Epithelial cell of umbilical artery (primary cell): ENCODE data around the gene AKT1. TPM values are rescaled to one million over a fixed set of nuclear protein-coding genes. Genes with fewer than 3 reads are reported as not detected.

Experiments used
- total RNA-seq: library from RNA; depleted of rRNA; stranded (reverse); fragments of >200 nt; gene quantifications from 2 replicates; pipeline ENCODE4 v1.2.3, GENCODE V29; 2014

Gene AKT1
- 209 and 212 TPM in 2 replicates for total RNA-seq

DNA sequence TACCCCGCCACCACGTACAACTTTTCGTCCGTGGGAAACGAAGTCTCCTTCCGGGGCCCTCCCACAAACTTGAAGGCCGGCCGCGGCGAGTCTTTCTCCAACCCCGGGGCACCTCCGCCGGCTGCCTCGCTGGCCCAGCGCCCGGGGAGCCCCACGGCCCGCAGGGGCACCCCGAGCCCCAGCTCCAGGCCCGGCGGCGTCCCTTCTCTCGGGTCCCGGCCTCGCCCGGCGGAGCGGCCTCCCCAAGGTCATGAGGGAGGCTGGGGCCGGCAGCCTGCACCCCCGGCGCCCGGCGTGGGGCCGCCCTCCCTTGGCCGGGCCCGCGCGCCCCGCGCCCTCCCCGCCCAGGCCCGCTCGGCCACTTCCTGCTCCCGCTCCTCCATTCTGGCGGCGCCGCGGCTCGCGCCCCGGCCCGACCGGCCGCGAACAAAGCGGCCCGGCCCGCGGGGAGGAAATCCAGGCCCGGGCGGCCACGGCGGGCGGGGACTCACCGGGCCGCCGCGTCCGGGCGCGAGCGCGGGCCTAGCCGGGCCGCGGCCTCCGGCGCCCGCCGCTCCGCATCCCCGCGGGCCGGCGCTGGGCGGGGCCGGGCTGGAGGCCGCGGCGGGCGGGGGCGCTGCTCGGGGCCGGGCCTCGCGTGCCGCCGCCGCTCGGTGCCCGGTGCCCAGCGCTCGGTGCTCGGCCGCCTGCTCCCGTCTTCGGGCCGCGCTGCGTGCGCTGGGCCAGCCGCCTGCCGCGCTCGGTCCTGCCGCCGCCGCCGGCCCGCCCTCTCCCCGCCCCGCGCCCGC lies at the start of gene AKT1:
AKT1 (minus strand) TSS at position 756 of the 788 bp plus-strand sequence. CDS start 3,105 bp downstream, outside the sequence.

DNA sequence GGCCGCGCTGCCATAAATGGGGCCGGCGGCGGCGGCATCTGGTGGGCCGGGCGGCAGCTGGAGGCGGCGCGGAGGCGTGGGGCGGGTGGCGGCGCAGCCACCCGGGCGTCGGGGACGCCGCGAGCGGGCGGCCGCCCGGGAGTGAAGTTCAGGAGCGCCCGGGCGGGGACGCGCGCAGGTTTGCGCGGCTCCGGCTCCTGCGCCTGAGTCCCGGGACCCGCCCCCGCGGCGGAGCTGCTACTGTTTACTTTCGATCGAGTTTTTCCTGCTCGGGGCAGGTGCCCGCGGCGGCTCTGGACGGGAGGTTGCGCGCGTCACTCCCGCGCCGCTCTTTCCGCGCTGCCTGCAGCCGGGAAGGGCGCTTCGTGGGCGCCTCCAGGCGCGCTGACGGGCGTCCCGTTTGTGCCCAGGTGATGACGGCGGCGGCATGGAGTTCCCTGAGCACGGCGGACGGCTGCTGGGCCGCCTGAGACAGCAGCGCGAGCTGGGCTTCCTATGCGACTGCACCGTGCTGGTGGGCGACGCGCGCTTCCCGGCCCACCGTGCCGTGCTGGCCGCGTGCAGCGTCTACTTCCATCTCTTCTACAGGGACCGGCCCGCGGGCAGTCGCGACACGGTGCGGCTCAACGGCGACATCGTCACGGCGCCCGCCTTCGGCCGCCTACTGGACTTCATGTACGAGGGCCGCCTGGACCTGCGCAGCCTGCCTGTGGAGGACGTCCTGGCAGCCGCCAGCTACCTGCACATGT lies 5.4 kb upstream of the AKT1 start, which contains the start of gene ZBTB42:
ZBTB42 (plus strand) TSS at position 331 of the 749 bp plus-strand sequence; CDS start at position 428, 97 bp downstream.

DNA sequence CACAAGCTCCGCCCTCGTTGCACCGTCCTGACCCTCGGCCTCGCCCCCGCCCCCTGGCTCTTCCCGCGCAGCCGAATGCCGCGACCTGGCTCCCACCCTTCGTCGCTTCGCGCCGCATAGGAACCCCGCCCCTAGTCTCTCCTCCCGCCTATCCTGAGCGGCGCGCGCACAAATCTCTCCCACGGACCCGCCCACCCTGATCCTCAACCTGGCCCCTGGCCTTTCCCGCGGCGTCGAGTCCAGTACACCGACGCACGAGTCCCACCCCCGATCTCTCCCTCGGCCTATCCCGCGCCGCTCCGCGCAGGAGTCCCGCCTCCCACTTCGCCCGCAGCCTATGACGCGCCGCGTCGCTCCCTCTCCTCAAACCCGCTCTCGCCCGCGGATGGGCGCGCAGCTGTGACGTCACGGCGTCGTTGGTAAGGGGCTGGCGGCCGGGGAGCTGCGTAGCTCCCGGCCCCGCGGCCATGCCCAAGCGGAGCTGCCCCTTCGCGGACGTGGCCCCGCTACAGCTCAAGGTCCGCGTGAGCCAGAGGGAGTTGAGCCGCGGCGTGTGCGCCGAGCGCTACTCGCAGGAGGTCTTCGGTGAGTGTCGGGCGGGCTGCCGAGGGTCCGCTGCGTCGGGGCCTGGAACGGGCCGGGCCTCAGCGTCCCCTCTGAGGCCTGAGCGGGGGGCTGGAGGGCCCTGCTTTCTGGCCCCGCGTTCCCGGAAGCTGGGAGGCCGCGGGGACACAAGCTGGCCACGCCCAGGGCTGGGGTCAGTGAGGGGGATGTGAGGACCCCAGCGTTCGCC lies 42.6 kb downstream of the AKT1 start, which contains the start of gene SIVA1:
SIVA1 (plus strand) TSS at position 413 of the 793 bp plus-strand sequence; CDS start at position 468, 55 bp downstream.

DNA sequence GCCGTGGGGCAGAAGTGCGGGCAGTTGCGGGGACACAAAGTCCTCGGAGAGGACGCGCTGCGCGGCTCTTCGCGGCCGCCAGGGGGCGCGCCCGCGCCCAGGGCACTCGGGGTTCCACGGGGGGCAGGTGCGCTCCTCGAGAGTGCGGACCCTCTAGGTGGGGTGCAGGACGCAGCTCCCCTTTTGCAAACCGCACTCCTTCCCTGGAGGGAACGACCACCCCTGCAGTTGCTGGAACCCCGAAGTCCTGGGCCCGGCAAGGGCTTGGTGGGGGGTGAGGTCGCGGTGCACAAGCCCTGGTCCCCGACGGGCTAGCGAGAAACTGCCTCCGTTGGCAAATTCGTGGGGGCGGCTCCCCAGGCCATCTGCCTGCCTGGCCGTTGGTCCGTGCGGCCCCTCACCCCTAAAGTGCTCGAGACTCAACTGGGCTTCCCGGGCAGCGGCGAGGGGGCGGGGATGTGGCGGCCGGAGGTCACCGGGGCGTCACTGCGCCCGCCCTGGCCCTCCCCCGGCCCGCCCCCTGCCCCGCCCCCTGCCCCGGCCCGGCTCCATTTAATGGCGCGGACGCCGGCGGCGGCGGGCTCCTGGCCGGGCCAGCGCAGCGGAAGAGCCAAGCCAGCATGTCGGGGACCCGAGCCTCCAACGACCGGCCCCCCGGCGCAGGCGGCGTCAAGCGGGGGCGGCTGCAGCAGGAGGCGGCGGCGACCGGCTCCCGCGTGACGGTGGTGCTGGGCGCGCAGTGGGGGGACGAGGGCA lies 71.7 kb downstream of the AKT1 start, which contains the start of gene ADSS1:
ADSS1 (plus strand) TSS at position 579 of the 756 bp plus-strand sequence; CDS start at position 621, 42 bp downstream.

Other genes with a start within 250 kb of the AKT1 start
- not detected in 2 replicates for gene C14orf180, start 216.0 kb downstream of the AKT1 start, total RNA-seq
- under 0.01 TPM in 1 of 2 replicates, not detected in the other for gene TMEM179, start 191.0 kb downstream of the AKT1 start, total RNA-seq
- gene INF2, start 106.1 kb downstream of the AKT1 start, total RNA-seq: 31.0 and 41.9 TPM in 2 replicates
- gene ADSS1, start 71.5 kb downstream of the AKT1 start, total RNA-seq: 1.4 and 3.9 TPM in 2 replicates
- gene SIVA1, start 42.6 kb downstream of the AKT1 start, total RNA-seq: 192 and 218 TPM in 2 replicates
- gene ZBTB42, start 5.4 kb upstream of the AKT1 start, total RNA-seq: 5.6 and 5.8 TPM in 2 replicates
- gene CEP170B, start 69.5 kb upstream of the AKT1 start, total RNA-seq: 10.5 and 11.0 TPM in 2 replicates
- gene PLD4, start 129.1 kb upstream of the AKT1 start, total RNA-seq: not detected in 2 replicates
- gene AHNAK2, start 182.6 kb upstream of the AKT1 start, total RNA-seq: 42.6 and 42.7 TPM in 2 replicates
- 2.9 and 3.6 TPM in 2 replicates for gene CLBA1, start 190.0 kb upstream of the AKT1 start, total RNA-seq
- gene CDCA4, start 225.3 kb upstream of the AKT1 start, total RNA-seq: 49.7 and 51.0 TPM in 2 replicates